Tibial artery (tissue), 4 donors: Measurements from ENCODE around the gene NDNF.

Experiments used
- DNase-seq, 2 donors: peaks; one replicate each; pipeline ENCODE4 v3.0.0-alpha.2; 2019
- H3K27ac ChIP-seq, 2 donors: fragments of 200-600 bp; sonication (generic) in 1 of 2; 1 replicate in 1 of 2; 2 replicates in 1 of 2; pipeline ENCODE4 v1.5.1; 2018 to 2019; ENCODE audit warnings: mild to moderate bottlenecking in 1 of 2
- H3K27me3 ChIP-seq, 2 donors: fragments of 200-600 bp; sonication (generic) in 1 of 2; one replicate each; pipeline versions ENCODE4 v1.5.1 to v1.6.0; 2016 to 2019
- H3K36me3 ChIP-seq, 3 donors: fragments of 200-600 bp; sonication (generic) in 2 of 3; one replicate each; pipeline ENCODE4 v1.5.1; 2016 to 2019; ENCODE audit warnings: mild to moderate bottlenecking in 2 of 3
- H3K4me1 ChIP-seq, 4 donors: fragments of 200-600 bp; sonication (generic) in 2 of 4; 1 replicate in 3 of 4; 2 replicates in 1 of 4; pipeline ENCODE4 v1.5.1; 2016 to 2019
- H3K4me3 ChIP-seq, 2 donors: fragments of 200-600 bp; sonication (generic) in 1 of 2; 1 replicate in 1 of 2; 2 replicates in 1 of 2; pipeline ENCODE4 v1.5.1; 2018 to 2019; ENCODE audit warnings: mild to moderate bottlenecking in 2 of 2
- H3K9me3 ChIP-seq, 3 donors: fragments of 200-600 bp; sonication (generic) in 1 of 3; one replicate each; pipeline ENCODE4 v1.5.1; 2016 to 2019
- intact Hi-C: fragments of 100-400 bp; cut with DNase I; formaldehyde crosslinking; loops from one replicate; pipeline ENCODE4 v1.15.0; 2023; ENCODE audit warnings: low total_unique reads
- TF ChIP-seq, protein P1 (sequence below), 2 experiments: fragments of 200-600 bp in 1 of 2; fragments of 450-650 bp in 1 of 2; IDR thresholded peaks; one replicate each; pipeline ENCODE4 v1.5.1; 2017 to 2019; ENCODE audit warnings: antibody characterized with exemption in 2 of 2, mild to moderate bottlenecking in 1 of 2, moderate library complexity in 1 of 2

NDNF gene

DNA sequence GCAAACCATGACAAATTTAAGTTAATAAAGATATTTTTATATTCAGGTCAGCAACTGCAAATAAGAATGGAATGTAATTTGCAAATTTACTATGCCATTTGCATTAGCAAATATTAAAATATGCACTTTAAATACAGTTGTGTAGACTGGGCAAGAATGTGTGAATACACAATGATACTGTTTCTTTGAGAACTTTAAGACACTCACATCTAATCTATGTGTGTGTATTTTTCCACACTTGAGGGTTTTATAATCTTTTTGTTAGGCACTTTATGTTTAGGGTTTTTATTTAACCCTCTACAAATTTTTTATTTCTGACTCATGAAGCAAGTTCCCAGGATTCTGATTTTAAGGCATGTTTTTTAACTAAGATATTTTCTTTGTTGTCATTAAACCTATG is 23.9 kb upstream of the NDNF start:
- H3K36me3 ChIP-seq = no peaks in the 10 kb centered on the region
- H3K9me3 ChIP-seq = no peaks in the 10 kb centered on the region
- intact Hi-C loops = loop anchor here (10.0 kb wide), 2 partner anchors 371 to 1021 kb away; no protein-coding TSS in a partner anchor
- no peaks in the 10 kb centered on the region for H3K27me3 ChIP-seq
- DNase-seq = no peak
- no peak overlapping the region for H3K4me3 ChIP-seq
- no peak overlapping the region for H3K27ac ChIP-seq
- H3K4me1 ChIP-seq = no peaks in the 10 kb centered on the region
- TF ChIP-seq, protein P1, sequence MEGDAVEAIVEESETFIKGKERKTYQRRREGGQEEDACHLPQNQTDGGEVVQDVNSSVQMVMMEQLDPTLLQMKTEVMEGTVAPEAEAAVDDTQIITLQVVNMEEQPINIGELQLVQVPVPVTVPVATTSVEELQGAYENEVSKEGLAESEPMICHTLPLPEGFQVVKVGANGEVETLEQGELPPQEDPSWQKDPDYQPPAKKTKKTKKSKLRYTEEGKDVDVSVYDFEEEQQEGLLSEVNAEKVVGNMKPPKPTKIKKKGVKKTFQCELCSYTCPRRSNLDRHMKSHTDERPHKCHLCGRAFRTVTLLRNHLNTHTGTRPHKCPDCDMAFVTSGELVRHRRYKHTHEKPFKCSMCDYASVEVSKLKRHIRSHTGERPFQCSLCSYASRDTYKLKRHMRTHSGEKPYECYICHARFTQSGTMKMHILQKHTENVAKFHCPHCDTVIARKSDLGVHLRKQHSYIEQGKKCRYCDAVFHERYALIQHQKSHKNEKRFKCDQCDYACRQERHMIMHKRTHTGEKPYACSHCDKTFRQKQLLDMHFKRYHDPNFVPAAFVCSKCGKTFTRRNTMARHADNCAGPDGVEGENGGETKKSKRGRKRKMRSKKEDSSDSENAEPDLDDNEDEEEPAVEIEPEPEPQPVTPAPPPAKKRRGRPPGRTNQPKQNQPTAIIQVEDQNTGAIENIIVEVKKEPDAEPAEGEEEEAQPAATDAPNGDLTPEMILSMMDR (IDR thresholded peaks at IDR 0.05) = no peak

GRCh38 chr4:121094297-121094966 is 22.1 kb upstream of the NDNF start:
- no peak for DNase-seq
- no peaks in the 10 kb centered on the region for H3K9me3 ChIP-seq
- no peaks in the 10 kb centered on the region for H3K4me1 ChIP-seq
- H3K36me3 ChIP-seq = no peaks in the 10 kb centered on the region
- H3K27ac ChIP-seq = no peak overlapping the region
- H3K27me3 ChIP-seq = no peaks in the 10 kb centered on the region
- TF ChIP-seq, protein P1 (IDR thresholded peaks at IDR 0.05) = no peak
- no peak overlapping the region for H3K4me3 ChIP-seq
- intact Hi-C loops = loop anchor here (10.0 kb wide), 2 partner anchors 370 to 1020 kb away; no protein-coding TSS in a partner anchor

GRCh38 chr4:121093261-121093660 is 20.9 kb upstream of the NDNF start:
- Histone ChIP-seq H3K9me3 (no peaks in the 10 kb centered on the region), H3K27ac (no peak overlapping the region), H3K27me3 (no peaks in the 10 kb centered on the region), H3K36me3 (no peaks in the 10 kb centered on the region), H3K4me3 (no peak overlapping the region), H3K4me1 (no peaks in the 10 kb centered on the region)
- intact Hi-C loops = loop anchor here (10.0 kb wide), 2 partner anchors 368 to 1018 kb away; no protein-coding TSS in a partner anchor
- no peak for DNase-seq
- TF ChIP-seq, protein P1 (IDR thresholded peaks at IDR 0.05) = no peak

DNA sequence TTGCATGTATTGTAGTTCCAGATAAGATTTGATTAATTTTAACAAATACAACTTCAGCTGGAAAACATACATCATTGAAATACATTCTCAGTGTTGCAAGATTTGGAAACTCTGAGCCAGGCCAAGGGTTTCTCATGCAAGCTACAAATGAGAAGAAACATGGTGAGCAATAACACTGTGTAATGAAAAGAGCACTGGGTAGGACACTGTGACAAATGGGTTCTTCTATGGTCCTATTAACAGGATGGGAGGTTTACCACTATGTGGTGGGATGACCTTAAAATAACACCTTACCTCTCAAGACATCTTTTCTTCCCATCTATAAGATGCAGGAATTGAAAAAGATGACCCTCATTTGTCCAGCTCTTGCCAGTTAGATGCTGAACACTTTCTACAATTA is 19.6 kb upstream of the NDNF start:
- intact Hi-C loops = loop anchor here (10.0 kb wide), 2 partner anchors 367 to 1017 kb away; no protein-coding TSS in a partner anchor
- Histone ChIP-seq H3K27ac (no peak overlapping the region), H3K4me3 (no peak overlapping the region), H3K27me3 (no peaks in the 10 kb centered on the region), H3K9me3 (no peaks in the 10 kb centered on the region), H3K4me1 (no peaks in the 10 kb centered on the region), H3K36me3 (no peaks in the 10 kb centered on the region)
- no peak for DNase-seq
- TF ChIP-seq, protein P1 (IDR thresholded peaks at IDR 0.05) = no peak

- H3K36me3 ChIP-seq = no peaks in the 10 kb centered on the region
- H3K27ac ChIP-seq = no peak overlapping the region
- no peaks in the 10 kb centered on the region for H3K27me3 ChIP-seq
- H3K4me1 ChIP-seq = no peaks in the 10 kb centered on the region
- H3K4me3 ChIP-seq = no peak overlapping the region
- TF ChIP-seq, protein P1 (IDR thresholded peaks at IDR 0.05) = no peak
- intact Hi-C loops = no loop called here
- no peaks in the 10 kb centered on the region for H3K9me3 ChIP-seq
- DNase-seq = no peak
Measured at GRCh38 chr4:121088867-121089266, 16.5 kb upstream of the NDNF start.
